HuH-7 (cell line): Measurements from ENCODE around the gene TBC1D2.

Source experiments
- DNase-seq: peaks from one replicate; pipeline ENCODE4 v3.0.0; 2011; ENCODE audit warnings: low spot score

The TBC1D2 gene

GRCh38 chr9:98218562-98219363 is 36.7 kb downstream of the TBC1D2 start:
- no peak for DNase-seq

- no peak for DNase-seq
Measured at GRCh38 chr9:98217255-98217654, 38.2 kb downstream of the TBC1D2 start.

DNA sequence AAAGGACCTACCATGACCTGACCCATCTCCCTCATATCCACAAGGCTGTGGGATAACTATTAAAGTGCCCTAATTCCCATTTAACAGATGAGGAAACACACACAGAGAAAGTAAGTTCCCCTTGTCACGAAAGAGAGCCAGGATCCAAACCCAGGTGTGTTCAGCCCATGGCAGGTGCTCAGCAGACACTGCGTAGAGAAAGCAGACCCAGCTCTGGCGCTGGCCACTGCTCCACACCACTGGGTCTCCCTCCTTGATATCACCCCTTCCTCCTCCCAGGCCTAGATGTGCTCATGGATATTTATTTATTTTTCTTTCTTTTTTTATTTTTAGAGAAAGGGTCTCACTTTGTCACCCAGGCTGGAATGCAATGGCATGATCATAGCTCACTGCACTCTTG is 39.1 kb downstream of the TBC1D2 start:
- no peak for DNase-seq

DNA sequence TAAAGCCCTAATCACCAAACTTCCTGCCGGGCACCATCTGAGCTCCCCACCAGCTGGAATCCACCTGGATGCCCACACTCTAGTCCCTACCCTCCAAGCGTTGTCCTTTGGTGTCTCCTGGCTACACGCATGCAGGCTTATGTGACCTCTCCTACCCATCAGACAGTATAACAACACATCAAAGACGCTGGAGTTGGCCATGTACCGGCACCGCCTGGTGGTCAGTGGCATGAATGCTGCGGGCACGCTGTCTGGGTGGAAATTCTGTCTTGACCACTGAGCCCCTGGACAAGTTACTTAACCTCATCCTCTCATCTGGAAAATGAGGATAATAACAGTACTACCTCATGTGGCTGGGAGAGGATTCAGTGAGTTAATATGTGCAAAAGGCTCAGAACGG is 39.6 kb downstream of the TBC1D2 start:
- no peak for DNase-seq

GRCh38 chr9:98215271-98215670 is 40.2 kb downstream of the TBC1D2 start:
- DNase-seq: no peak

DNA sequence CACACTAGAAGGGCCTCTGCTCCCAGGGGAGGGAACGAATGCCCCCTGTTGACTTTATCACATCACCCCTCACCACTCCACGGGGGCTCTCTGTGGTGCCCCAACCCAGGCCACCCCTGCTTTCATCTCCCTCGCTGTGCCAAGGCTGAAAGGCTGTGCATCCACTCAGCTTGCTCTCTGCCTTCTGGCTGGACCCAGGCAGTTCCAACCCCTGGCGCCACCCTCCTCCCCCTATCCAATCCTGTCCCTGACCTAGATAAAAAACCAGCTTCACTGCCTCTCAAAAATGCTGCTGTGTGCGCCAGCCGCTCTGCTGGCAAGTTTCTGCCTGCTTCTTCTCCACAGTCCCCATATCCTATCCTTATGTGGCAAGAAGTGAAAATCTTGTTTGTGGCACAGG is 40.6 kb downstream of the TBC1D2 start:
- DNase-seq: no peak

GRCh38 chr9:98211260-98211659 is 44.2 kb downstream of the TBC1D2 start:
- no peak for DNase-seq

DNA sequence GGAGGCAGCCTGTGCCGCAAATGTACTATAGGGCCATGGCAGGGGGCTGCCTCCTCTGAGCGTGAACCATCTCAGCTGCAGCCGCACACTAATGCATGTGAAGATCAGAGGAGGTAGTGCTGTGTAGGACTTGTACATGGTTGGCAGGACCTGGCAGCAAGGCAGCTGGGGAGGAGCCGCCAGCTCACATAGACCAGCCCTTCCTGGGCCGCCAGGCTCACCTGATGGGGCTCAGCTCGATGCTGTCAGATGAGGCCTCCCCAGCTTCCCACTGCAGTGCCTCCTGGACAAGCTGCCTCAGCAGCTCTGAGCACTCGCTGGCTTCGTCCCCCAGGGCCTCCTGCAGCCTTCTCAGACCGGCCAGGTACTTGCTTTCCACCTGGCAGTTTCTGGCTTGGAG is 45.0 kb downstream of the TBC1D2 start:
- no peak for DNase-seq

DNA sequence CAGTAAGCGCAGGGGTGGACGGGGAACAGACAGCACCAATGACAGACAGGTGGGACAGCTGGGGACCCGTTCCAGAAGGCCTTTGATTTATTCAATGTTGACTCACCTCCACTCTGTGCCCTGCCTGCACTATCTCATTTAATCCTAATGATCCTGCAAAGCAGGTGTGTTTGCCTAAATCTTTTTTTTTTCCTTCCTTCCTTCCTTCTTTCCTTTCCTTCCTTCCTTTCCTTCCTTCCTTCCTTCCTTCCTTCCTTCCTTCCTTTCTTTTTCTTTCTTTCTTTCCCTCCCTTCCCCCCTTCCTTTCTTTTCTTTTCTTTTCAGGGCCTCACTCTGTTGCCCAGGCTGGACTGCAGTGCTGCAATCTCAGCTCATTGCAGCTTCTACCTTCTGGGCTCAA is 45.9 kb downstream of the TBC1D2 start:
- DNase-seq: no peak

DNA sequence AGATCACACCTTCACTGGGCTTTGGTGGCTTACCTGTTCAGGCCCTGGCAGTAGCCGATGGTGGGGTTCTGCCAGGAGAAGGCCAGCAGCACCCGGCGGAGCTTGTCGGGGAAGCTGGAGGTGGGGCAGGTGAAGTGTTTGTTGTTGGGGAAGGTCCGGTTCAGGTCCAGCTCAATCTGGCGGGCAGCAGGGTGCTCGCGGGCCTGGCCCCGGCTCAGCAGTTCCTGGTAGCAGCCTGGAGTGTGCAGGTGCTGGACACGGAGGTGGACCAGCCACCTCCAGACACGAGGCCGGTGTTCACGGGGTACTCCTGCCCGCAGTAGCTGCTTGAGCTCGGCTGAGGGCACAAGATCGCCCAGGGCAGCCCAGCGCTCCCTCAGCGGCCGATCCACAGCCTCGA is 46.8 kb downstream of the TBC1D2 start:
- no peak for DNase-seq

GRCh38 chr9:98207606-98208005 is 47.8 kb downstream of the TBC1D2 start:
- no peak for DNase-seq

DNA sequence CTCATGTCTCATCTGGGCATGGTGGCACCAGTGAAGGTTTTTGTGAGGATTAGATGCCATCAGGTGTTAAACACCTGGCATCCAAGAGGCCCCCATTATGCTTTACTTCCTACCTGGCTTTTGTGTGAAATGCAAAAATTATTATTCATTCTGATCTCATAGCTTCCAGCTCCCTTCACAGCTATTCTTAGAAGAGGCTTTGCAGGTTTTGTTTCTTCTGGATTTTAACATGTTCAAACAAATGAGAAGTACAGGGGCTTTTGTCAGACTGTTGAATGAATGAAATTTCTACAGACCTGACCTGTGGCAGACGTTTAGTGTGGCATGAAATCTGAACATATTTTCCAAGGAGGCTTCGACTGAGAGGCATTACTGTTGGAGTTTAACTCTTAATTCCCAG is 48.7 kb downstream of the TBC1D2 start:
- DNase-seq: no peak

DNA sequence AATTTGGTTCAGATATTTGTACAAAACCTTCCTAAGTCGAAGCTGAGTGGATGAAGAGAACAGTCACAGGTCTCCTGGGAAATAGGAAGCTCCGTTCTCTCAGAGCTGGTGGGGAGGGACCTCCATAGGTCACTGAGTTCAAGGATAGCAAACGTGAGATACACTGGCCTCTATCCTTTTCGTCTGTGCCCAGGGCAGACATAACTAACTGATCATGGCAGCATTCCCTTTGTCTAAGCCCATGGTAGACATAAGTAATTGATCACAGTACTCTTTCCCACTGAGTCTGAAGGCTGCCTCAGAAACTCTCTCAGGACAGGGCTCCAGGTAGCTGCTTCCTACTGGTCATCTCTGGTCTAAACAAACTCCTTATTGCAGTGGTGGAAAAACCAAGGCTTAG is 50.8 kb downstream of the TBC1D2 start:
- DNase-seq: no peak

- no peak for DNase-seq
Measured at GRCh38 chr9:98203153-98203552, 52.3 kb downstream of the TBC1D2 start.

- no peak for DNase-seq
Measured at GRCh38 chr9:98202252-98202651, 53.2 kb downstream of the TBC1D2 start.

DNA sequence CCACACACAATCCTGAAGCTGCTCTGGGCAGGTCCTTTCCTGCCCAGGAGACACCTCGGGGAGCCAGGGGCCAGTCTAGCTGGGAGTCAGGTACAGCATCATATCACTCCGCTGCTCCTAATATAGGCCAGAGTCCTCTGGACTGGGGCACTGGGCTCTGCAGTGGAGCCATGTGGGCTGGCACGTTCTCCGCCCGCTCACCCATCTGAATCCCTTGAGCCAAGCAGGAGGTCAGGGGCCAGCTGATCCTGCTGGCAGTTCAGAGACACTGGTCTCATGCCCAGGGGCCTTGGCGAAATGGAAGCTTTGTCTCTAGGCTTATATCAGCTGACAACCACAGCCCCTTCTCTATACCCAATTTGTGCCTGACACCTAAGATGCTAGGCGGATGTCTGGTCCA is 53.7 kb downstream of the TBC1D2 start:
- no peak for DNase-seq

GRCh38 chr9:98201102-98201501 is 54.3 kb downstream of the TBC1D2 start:
- DNase-seq: no peak

- no peak for DNase-seq
Measured at GRCh38 chr9:98199388-98200033, 55.9 kb downstream of the TBC1D2 start.

- DNase-seq: no peak
Measured at GRCh38 chr9:98195671-98196070, 59.8 kb downstream of the TBC1D2 start.

DNA sequence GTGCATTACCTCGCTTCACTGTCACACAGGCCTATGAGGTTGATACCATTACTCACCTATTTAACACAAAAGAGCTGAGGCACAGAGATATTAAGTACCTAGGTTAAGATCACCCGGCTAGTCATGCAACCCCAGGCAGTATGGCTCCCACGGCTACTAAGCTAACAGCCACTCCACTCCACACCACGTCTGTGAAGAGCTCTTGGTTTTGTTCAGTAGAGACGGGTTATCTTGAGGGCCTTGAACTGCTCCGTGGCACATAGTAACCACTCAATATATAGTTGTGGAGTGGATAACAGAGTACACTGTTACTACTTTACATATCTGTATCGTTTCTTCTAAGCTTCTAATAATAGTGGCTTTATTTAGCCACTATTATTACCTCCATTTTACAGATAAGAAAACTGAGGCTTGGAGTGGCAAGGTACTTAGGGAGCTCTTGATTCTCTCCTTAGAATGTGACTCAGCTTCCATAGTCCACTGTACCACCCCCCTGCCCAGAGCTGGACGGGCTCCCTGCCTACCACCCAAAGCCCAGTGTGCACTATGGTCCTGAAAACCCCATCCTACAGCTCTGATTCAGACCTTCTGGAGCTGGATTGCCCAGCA is 62.0 kb downstream of the TBC1D2 start:
- DNase-seq: no peak

DNA sequence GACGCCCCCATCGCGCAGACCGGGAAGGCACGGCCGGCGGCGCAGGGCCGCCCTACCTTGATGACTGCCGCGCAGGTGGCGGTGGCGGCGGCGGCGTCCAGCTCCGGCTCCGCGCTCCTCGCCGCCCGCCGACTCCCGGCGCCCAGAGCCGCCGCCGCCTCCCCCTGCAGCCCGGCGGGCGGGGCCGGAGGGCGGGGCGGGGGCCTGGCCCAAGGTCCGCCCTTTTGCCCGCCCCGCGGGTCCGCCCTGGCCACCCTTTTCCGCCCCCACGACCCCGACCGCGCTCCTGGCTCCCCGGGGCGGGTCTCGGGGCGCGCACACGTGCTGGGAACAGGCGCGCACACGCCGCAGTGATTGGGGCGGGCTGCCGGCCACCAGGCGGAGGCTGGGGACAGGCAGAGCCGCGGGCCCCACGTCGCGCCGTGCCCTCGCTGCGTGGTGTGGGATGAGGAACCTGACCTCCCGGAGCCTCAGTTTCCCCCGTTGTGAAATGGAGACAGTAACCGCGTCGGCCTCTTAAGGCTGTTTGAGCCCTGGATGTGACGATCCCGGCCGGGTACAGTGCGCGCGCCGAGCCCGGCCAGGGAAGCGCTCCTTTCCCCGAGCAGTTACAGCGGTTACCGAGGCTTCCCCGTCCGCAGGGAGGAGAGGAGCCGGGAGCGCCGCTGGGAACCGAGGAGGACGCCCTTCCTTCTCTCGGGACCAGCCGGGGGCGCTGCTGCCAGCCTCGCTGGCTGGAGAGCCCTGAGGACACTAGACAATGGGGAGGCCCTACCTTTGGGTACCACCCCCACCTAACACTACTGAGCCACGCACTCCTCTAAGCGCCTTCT is 62.7 kb downstream of the TBC1D2 start, which contains the start of gene CORO2A:
Gene CORO2A (minus strand): TSS at position 135 of the 833 bp plus-strand sequence. CDS start 34,977 bp downstream, outside the sequence.
- DNase-seq: peak; percentile 91
